Measurements from ENCODE around the gene PARN.

DNA sequence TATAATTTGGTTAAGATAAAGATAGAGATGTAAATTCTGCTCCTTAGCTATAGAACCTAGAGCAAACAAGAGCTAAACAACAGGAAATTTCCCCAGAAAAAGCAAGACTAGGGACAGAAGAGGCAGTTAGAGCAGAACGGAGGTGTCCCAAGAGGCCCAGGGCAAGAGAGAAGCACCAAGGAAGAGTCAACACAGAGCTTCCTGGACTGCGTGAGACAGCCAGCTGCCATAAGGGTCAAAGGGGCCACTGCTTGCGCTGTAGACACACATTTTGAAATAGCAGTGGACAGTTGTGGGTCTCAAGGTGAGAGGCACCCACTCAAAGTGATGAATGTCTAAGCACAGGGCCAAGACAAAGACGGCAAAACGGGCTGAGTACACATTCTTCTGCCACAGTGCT, 156.6 kb downstream of the PARN start:
- TF ChIP-seq, protein P1, sequence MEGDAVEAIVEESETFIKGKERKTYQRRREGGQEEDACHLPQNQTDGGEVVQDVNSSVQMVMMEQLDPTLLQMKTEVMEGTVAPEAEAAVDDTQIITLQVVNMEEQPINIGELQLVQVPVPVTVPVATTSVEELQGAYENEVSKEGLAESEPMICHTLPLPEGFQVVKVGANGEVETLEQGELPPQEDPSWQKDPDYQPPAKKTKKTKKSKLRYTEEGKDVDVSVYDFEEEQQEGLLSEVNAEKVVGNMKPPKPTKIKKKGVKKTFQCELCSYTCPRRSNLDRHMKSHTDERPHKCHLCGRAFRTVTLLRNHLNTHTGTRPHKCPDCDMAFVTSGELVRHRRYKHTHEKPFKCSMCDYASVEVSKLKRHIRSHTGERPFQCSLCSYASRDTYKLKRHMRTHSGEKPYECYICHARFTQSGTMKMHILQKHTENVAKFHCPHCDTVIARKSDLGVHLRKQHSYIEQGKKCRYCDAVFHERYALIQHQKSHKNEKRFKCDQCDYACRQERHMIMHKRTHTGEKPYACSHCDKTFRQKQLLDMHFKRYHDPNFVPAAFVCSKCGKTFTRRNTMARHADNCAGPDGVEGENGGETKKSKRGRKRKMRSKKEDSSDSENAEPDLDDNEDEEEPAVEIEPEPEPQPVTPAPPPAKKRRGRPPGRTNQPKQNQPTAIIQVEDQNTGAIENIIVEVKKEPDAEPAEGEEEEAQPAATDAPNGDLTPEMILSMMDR (IDR thresholded peaks at IDR 0.05), result no peak
- TF ChIP-seq POLR2A (IDR thresholded peaks at IDR 0.05), result no peak
